GM21526 (cell line): ENCODE data around the gene KCNQ1.
A peak's percentile ranks its signal among the peaks of the same experiment; 100 is the strongest.

Source experiments
- ATAC-seq: cut with Tn5 transposase; IDR thresholded peaks from one replicate; pipeline ENCODE4 v1.9.1; 2021; ENCODE audit warnings: moderate library complexity; ENCODE audit not compliant: unreplicated experiment, low FRiP score

The KCNQ1 gene

DNA sequence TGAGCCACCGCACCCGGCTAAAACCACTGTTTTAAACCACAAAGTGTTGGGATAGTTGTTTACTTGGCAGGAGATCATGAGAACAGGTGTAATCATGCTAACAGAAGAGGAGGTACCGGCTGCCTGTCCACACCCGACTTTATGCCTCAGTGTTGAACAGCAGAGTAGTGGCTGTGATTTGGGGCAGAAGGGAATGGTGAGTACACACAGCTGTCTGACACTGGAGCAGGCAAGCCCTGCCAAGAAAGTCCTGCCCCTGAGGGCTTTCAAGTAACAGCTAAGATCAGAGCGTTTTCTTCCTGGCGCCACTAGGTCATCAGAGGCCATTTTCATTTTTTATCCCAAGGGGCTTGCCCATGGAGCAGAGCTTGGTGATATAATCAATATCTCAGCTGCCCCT, 432.7 kb downstream of the KCNQ1 start:
- ATAC-seq = no peak

DNA sequence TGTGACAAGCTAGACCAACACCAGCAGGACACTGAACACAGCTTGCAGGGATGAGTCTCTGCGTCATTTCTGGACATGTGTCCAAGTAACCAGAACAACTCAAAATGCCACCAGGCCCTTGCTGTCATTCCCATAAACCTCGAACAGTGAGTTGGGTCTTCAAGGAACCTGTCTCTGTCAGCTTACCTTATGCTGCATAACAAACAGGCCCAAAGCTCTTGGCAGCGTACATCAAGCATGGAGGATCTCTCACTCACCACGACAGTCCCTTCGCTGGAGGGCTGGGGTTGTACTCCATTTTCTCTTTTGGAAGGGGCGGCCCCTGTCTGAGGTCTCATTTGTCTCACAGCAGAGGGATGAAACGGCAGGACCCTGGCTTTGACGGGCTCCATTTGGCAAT, 434.0 kb downstream of the KCNQ1 start:
- no peak for ATAC-seq

DNA sequence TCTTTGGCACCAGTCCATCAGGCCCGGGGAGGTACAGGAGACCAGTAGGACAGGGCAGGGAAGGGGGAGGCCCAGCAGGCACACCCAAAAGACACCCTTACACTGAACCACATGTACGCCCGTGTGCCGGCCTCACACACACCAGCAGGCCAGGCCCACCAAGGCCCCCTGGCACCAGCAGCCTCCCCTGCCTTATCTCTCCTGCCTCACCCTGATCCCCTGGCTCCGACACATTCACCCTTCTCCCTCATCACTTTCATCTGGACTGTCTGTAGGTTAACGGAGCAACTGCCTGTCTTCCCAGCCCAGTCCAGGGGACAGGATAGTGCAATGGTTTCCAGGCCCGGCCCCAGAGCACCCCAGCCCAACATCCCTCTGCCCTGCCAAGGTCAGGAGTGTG, 435.8 kb downstream of the KCNQ1 start:
- no peak for ATAC-seq

DNA sequence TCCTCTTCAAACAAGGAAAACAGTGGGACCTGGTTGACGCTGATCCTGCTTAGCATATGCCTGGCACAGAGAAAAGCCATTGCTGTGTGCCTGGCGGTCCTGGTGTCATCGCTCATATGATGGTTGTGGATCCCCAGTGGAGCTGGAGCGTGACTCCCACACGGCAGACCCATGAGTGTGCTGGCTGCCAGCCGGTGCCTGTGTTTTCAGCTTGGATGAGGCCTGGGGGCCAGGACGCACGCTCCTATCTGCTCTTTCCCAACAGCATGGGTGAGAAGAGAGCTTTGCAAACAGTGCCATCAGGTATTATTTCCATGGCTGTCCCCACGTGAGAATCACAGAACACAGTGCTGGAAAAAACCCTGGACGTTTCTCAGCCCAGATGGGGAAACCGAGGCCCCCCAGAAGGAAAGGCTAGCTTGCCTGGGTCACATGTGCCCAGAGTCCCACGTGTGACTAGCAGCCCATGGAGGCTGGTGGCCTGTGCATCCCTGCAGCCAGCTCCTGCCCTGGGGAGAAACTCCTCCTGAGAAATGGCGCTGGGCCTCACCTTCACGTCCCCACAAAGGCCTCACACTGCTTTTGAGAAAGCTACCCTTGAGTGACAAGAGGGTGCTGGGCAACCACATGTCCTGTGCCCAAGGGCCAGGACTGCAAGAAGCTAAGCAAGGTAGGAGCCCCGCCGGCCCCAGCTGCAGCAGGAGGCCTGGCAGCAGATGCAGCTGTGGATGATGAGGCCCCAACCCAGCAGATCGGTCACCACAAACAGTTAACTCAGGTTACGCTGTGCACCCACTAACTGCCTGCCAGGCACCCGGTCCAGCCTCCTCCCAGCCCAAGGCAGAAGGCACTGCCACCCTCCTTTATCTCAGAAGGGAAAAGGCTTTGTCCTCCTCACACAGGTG, 436.5 kb downstream of the KCNQ1 start:
- no peak for ATAC-seq

DNA sequence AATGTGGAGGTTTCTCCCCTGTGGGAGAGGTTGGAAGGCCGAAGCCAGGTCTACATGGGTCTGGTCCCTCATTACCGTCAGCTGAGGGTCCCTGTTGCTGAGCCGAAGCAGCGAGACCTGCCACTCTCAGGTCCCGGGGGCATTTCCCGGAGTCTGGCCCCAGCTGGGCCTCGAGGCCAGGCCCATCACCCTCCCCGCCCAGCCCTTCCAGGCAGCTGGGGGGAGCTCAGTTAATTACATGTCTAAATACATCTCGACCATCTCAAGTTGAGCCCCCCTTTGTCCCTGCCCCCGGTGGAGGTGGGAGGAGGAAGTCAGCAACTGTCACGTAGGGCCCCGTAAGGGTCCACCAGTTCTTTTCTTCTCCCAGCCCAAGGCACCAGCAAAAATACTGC, 437.2 kb downstream of the KCNQ1 start:
- no peak for ATAC-seq

GRCh38 chr11:2882396-2883110, 437.7 kb downstream of the KCNQ1 start:
- ATAC-seq = no peak

DNA sequence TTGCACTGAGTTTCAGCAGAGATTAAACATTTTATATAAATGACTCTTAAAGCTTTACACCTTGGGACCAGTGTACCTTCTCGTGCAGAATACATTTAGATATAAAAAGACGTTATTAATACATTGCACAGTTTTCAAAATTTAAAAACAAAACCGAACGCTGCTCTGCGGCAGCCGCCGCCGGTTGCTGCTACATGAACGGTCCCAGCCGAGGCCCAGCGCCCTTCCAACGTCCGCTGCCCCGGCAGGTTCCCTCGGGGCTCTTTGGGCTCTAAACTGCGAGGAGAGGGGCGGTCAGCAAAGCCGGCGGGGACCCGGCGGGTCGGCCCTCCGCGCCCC, 438.8 kb downstream of the KCNQ1 start:
- no peak for ATAC-seq

GRCh38 chr11:2883979-2884815, 439.4 kb downstream of the KCNQ1 start:
- ATAC-seq = no peak

- no peak for ATAC-seq
Observed at GRCh38 chr11:2885017-2885677, 440.3 kb downstream of the KCNQ1 start.

- peak; percentile 69 for ATAC-seq
Observed at GRCh38 chr11:2885678-2886081, 440.9 kb downstream of the KCNQ1 start, which contains the start of gene CDKN1C. Gene CDKN1C (minus strand): TSS chr11:2885775. CDS start chr11:2885456, 319 bp downstream.

GRCh38 chr11:2886191-2886894, 441.5 kb downstream of the KCNQ1 start:
- no peak for ATAC-seq

- ATAC-seq = no peak
Observed at GRCh38 chr11:2886936-2887335, 442.1 kb downstream of the KCNQ1 start.

DNA sequence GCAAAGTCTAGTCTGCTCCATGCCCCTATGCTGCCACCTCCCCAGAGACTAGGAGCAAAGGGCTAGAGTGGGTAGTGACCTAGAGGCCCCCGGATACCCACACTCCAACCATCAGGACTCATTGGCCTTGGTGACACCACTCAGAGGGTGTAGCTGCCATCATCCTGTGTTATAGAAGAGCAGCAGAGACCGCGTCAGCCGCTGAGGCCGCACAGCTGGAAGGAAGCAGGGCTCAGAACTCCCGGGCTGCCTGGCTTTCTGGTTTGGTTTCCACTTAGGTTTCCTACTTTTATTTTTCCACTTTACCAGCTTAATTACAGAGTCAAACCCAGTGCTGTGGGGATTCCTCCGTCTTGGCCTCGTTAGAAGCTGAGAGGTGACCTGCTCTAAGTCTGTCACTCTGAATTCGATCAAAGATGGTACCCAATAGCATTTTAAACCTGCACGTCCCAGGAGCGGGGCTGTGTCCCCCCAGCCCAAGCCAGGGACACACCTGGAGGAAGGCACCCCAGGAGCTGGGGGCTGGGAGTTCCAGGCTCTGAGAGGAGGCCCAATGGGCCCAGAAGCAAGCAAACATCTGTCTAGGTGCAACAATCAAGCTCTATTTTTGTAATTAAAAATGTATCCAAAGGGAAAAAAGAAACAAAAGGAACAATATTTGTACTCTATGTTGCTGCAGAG, 442.8 kb downstream of the KCNQ1 start:
- ATAC-seq = no peak

GRCh38 chr11:2888266-2888968, 443.6 kb downstream of the KCNQ1 start:
- no peak for ATAC-seq

- ATAC-seq = no peak
Observed at GRCh38 chr11:2889362-2890273, 444.8 kb downstream of the KCNQ1 start.

DNA sequence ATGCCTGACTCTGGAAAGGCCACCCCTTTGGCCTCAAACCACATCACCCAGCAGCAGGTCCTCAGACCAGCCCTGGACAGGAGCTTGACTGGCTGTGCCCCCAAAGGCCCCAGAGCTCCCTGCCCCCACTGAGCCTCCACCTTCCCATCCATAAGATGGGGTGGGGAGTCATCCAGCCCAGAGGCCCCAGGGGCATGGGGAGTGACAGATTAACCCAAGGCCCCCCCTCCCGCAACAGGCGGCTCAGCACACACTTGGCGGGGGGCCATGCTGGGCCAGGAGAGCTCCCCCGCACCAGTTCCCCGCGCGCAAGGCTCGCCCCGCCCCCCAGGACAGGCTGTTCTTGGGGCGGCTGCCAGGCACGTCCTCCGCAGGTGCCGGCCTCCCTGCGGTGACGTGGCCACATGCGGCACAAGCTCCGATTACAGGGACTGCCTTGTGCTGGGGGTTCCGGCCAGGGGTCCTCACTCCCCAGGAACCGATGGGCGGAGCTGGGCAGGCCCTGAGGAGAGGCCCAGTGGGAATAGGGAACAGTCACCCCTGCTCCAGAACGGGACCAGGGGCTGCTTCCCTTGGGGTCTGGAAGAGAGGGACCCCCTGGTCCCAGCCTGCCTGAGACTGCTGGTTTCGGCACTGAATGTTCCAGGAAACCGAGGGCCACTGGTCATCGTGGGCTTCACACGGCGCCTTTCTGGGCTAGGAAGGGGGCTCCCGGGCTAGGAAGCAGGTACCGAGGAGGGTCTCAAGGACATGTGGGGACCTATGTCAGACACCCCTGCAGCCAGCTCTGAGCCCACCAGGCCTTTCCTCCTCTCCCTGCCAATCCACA, 445.9 kb downstream of the KCNQ1 start:
- ATAC-seq = no peak
